Activated CD8-positive, alpha-beta memory T cell treated with anti-CD3 and anti-CD28 coated beads, Interleukin-2, amount 10 ng/mL, durations not matched to agents 7 days and 5 days (primary cell): ENCODE measurements around the gene BEST3. TPM values are rescaled to one million over a fixed set of nuclear protein-coding genes. Genes with fewer than 3 reads are reported as not detected.
"Not testable (repeated sequence)": the region's sequence is repeated elsewhere in the genome, so short reads cannot be mapped to it uniquely, and the experiment has no call there.

Experiments
- ATAC-seq: fragments of 150-1000 bp; cut with Tn5 transposase; one replicate; pipeline ENCODE4 v1.10.0; 2021; ENCODE audit warnings: moderate library complexity
- CTCF ChIA-PET: fragments of 350-600 bp; sonication (Branson Sonifier 250); formaldehyde crosslinking; loops from one replicate; lab custom pipeline; 2021; ENCODE audit warnings: antibody characterized with exemption; lab: Charles Lee
- DNase-seq: peaks from one replicate; pipeline ENCODE4 v3.0.0-alpha.2; 2020
- H3K27ac Mint-ChIP-seq: one replicate; pipeline ENCODE4 v1.8.0; 2021; ENCODE audit warnings: mild to moderate bottlenecking, mixed read lengths
- H3K27me3 Mint-ChIP-seq: one replicate; pipeline ENCODE4 v1.8.0; 2021; ENCODE audit warnings: mixed read lengths
- H3K36me3 Mint-ChIP-seq: one replicate; pipeline ENCODE4 v1.8.0; 2021; ENCODE audit warnings: mild to moderate bottlenecking, mixed read lengths
- H3K4me1 Mint-ChIP-seq: one replicate; pipeline ENCODE4 v1.8.0; 2021; ENCODE audit warnings: mixed read lengths
- H3K4me3 Mint-ChIP-seq: one replicate; pipeline ENCODE4 v1.8.0; 2021; ENCODE audit warnings: mild to moderate bottlenecking, moderate library complexity, mixed read lengths
- H3K9me3 Mint-ChIP-seq: one replicate; pipeline ENCODE4 v1.8.0; 2022; ENCODE audit warnings: low read depth, mixed read lengths
- total RNA-seq, 2 experiments: library from RNA; stranded (reverse); gene quantifications; one replicate each; pipeline ENCODE4 v1.2.3, GENCODE V29; 2021

Gene BEST3
- total RNA-seq, 2 experiments from 2014 or later: not detected

DNA sequence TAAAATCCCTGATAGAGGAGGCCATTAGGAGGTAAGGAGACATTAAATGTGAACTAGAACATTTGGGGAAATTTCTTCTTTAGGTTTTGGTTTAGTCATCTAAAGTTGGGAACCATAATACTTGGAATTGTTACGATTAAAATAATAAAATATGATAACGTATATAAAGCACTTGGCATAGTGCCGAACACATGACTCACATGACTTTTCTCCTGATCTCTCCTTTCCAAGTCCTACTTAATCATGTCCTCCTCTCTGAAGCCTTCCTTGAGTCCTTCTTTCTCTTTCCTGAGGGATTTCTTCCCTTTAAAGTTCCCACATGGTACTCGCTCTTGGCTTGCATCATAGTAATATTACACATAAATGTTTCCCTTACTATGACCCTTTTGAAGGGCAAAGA, 20.0 kb downstream of the BEST3 start:
- Mint-ChIP-seq H3K9me3 (no peaks in the 10 kb centered on the region), H3K36me3 (no peaks in the 10 kb centered on the region), H3K4me3 (no peak overlapping the region), H3K4me1 (no peaks in the 10 kb centered on the region), H3K27ac (no peak overlapping the region), H3K27me3 (peaks cover 9% of the 10 kb centered on the region)
- CTCF ChIA-PET: no interaction called here
- DNase-seq (no peak), ATAC-seq (no peak)

DNA sequence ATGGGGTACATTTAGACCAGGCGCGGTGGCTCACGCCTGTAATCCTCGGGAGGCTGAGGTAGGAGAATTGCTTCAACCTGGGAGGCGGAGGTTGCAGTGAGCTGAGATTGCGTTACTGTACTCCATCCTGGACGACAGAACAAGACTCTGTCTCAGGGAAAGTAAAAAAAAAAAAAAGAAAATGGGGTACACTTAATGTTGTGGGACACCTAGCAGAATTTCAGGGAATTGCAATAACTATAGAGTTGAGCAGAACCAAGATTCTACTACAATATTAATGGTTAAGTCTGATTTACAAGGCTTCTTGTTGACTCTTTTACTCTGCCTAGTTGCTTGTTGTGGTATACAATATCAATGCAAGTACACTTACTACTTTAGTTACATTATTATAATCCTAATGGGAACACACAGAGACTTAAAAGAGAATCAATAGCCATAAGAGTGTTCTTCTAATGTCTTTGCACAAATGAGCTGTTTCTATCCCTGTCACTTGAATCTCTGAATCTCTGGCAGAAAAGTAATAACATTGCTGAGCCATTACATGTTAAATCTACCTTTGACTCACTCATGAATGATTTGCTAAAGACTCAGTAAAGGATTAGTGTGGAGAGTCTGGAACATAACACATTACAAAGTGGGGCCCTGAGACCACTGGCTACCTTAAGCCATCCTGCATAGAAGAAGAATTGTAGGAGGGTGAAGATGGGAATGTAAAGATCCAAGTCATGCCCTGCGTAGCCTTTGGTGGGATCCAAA, 22.7 kb downstream of the BEST3 start:
- Mint-ChIP-seq H3K9me3 (no peaks in the 10 kb centered on the region), H3K4me3 (no peak overlapping the region), H3K27me3 (peaks cover 4% of the 10 kb centered on the region), H3K36me3 (no peaks in the 10 kb centered on the region), H3K4me1 (no peaks in the 10 kb centered on the region), H3K27ac (no peak overlapping the region)
- CTCF ChIA-PET: no interaction called here
- ATAC-seq (no peak), DNase-seq (no peak)

DNA sequence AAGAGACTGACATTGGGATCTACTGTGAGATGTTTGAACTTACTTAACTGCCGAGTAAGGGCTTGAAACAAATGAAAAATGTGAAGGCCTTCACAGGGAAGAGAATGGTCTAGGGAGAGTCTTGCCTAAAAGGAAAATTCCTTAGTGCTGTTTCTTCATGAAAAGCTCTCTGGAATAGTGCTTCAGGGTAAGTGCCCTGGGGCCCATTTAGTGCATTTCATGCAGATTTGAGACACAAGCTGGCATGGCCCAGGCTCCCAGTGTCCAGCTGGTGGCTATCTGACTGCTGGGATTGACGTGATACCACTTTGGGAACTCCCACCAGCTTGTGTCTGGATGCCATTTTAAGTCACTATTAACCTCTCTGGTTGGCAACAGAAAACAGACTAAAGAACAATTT, 26.9 kb downstream of the BEST3 start:
- CTCF ChIA-PET: no interaction called here

DNA sequence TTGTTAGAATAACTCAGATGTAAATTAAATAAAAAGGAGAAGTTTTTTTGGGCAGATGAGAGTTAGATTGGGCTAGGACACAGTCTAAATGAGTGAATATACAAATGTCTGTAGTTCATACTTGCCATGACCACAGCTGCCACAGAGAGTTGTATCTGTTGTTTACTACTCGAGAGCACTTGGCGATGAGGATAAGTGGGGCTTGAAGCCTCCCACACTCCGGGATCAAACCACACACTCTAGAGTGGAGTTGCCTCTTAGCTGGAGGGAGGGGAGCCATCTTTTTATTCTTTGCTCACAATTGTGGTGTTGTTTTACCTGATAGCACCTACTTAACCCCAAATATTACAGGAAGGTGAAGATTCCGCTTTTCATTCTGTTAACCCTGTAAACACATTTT, 27.5 kb downstream of the BEST3 start:
- ATAC-seq: no peak
- no peak overlapping the region for H3K27ac Mint-ChIP-seq
- CTCF ChIA-PET: no interaction called here

More for the DNA sequence above, 26.9 kb downstream of the BEST3 start:
- Mint-ChIP-seq H3K4me1 (no peaks in the 10 kb centered on the region), H3K27ac (no peak overlapping the region), H3K27me3 (peaks cover 11% of the 10 kb centered on the region), H3K9me3 (no peaks in the 10 kb centered on the region), H3K4me3 (no peak overlapping the region), H3K36me3 (no peaks in the 10 kb centered on the region)
- DNase-seq: no peak
- no peak for ATAC-seq

DNA sequence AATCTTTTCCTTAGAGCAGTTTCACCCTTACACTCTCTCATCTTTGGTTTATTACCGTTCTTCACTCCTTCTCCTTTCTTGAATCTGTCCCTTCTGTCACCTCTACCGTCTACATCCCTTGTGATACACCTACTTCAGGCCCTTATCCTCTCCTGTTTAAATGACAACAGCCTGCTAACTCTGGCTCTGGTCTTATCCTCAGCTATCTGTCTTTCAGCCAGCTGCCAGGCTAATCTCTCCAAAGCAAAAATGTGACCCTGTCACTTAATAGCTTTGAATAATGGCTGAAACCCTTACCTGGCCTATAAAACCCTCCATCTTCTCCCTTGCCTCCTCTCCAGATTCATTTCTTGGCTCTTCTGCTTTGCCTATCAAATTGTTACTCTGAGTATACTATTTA, 32.3 kb downstream of the BEST3 start:
- peaks cover 23% of the 10 kb centered on the region for H3K27me3 Mint-ChIP-seq
- H3K36me3 Mint-ChIP-seq: no peaks in the 10 kb centered on the region
- H3K4me3 Mint-ChIP-seq: no peak overlapping the region
- DNase-seq (no peak), ATAC-seq (no peak)
- CTCF ChIA-PET: interaction anchor here (1.6 kb wide), 1 partner anchor 28 kb away, joined by 5 read pairs; no protein-coding TSS in a partner anchor
- H3K27ac Mint-ChIP-seq: no peak overlapping the region
- H3K9me3 Mint-ChIP-seq: no peaks in the 10 kb centered on the region
- no peaks in the 10 kb centered on the region for H3K4me1 Mint-ChIP-seq

More for the DNA sequence above, 27.5 kb downstream of the BEST3 start:
- Mint-ChIP-seq H3K9me3 (no peaks in the 10 kb centered on the region), H3K4me1 (no peaks in the 10 kb centered on the region), H3K27me3 (peaks cover 11% of the 10 kb centered on the region), H3K36me3 (no peaks in the 10 kb centered on the region), H3K4me3 (no peak overlapping the region)
- no peak for DNase-seq

DNA sequence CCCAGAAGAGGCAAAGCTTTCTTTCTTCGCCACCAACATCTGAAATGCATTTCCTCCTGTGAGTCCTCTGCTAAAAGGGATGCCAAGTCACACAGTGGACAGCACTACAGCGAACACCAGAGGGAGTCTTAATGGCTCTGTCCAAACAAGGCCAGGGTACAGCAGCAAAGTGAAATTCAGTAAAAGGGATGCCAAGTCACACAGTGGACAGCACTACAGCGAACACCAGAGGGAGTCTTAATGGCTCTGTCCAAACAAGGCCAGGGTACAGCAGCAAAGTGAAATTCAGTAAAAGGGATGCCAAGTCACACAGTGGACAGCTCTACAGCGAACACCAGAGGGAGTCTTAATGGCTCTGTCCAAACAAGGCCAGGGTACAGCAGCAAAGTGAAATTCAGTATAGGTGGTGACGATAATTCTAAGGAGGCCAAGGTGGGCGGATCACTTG, 34.1 kb downstream of the BEST3 start:
- H3K4me1 Mint-ChIP-seq, H3K9me3 Mint-ChIP-seq, DNase-seq, H3K4me3 Mint-ChIP-seq, CTCF ChIA-PET, H3K27ac Mint-ChIP-seq, ATAC-seq, H3K36me3 Mint-ChIP-seq: not testable (repeated sequence)
- peaks cover 31% of the 10 kb centered on the region for H3K27me3 Mint-ChIP-seq

DNA sequence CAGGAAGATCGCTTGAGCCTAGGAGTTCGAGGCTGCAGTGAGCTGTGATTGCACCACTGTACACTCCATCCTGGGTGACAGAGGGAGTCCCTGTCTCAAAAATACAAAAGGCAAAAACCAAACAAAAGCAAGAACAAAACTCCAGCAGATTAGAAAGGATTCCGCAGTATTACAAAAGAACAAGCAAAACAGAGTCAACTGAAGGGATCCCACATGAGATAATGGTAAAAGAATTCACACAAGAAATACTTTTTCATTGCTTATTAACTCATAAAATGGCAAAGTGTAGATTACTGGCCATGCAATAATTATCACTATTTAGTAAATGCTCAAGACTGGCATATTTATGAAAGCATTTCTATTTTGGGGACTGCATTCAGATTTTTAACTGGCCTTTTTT, 35.4 kb downstream of the BEST3 start:
- H3K4me1 Mint-ChIP-seq: no peaks in the 10 kb centered on the region
- CTCF ChIA-PET: no interaction called here
- ATAC-seq (no peak), DNase-seq (no peak)
- no peaks in the 10 kb centered on the region for H3K9me3 Mint-ChIP-seq
- H3K36me3 Mint-ChIP-seq: no peaks in the 10 kb centered on the region
- no peak overlapping the region for H3K4me3 Mint-ChIP-seq
- peaks cover 31% of the 10 kb centered on the region for H3K27me3 Mint-ChIP-seq
- no peak overlapping the region for H3K27ac Mint-ChIP-seq

DNA sequence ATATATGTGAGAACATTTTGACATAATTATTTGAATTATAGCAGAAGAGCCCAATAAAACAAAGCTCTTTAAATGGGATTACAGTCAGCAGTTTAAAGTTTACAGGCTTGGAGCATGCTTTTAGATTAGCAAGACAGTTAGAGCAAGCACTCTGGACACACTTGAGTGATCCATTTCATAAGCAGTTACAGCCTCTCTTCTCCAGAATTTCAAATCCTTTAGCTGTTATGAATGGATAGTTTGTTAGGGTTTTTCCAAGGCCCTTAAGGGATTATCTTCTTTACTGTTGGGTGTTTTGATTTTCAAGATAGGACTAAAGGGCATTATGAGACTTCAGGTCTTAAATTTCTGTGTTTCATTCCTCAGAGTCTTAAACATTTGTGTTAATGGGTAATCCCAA, 36.3 kb downstream of the BEST3 start:
- Mint-ChIP-seq H3K9me3 (no peaks in the 10 kb centered on the region), H3K36me3 (no peaks in the 10 kb centered on the region), H3K4me1 (no peaks in the 10 kb centered on the region), H3K27me3 (peaks cover 31% of the 10 kb centered on the region), H3K27ac (no peak overlapping the region), H3K4me3 (no peak overlapping the region)
- ATAC-seq: no peak
- CTCF ChIA-PET: no interaction called here
- no peak for DNase-seq

DNA sequence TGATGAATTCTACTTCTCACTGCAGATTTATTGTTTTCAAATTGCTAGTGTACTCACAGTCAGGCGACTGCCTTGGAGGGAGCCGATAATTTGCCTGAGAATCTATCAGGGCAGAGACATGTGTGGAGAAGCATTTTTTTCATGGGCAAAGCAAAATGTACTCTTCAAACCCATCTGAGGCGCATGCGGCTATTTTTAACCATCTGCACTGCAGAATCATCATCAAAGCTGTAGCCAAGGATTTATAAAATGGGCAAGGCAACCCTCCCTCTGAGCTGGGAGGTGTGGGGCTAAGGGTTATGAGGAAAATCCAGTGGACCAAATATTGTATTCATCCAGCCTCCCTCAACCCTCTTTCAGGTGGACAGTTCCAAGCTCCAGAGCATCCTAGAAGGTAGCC, 37.7 kb downstream of the BEST3 start:
- no peak overlapping the region for H3K4me3 Mint-ChIP-seq
- H3K36me3 Mint-ChIP-seq: no peaks in the 10 kb centered on the region
- ATAC-seq (no peak), DNase-seq (no peak)
- H3K9me3 Mint-ChIP-seq: no peaks in the 10 kb centered on the region
- no peaks in the 10 kb centered on the region for H3K4me1 Mint-ChIP-seq
- H3K27ac Mint-ChIP-seq: no peak overlapping the region
- CTCF ChIA-PET: interaction anchor here (1.9 kb wide), 1 partner anchor 22 kb away, joined by 5 read pairs; no protein-coding TSS in a partner anchor
- H3K27me3 Mint-ChIP-seq: peaks cover 29% of the 10 kb centered on the region

DNA sequence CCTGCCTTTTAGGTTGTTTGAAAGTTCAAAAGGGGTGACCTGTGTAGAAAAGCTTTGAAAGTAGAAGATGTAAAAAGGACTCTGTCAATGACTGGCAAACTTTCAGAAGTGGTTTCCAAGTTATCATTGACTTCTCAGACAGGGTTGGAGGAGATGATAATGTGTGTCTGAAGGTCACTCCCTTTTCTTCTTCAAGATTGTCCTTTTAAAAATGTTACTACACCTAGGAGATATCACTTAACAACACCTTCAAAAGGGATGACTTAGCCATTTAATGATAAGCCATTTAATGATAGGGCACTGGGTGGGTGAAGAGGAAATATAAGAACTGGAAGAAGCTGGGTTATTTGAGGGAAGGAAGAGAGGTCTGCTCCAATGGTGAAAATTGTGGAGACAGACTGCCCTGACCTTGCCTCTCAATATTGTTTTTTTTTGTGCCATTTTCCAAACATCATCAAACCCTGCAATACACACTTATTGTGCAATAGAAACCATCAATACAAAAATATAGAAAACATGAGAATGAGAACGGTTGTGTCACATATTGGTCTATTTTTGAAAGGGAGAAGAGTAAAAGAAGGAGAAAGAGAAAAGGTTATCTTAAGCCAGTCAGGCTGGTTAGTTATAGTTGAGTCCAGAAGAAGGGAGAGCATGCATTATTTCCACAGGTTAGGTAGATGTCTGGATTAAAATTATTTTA, 38.8 kb downstream of the BEST3 start:
- no peak overlapping the region for H3K4me3 Mint-ChIP-seq
- DNase-seq: no peak
- H3K9me3 Mint-ChIP-seq: no peaks in the 10 kb centered on the region
- H3K4me1 Mint-ChIP-seq: no peaks in the 10 kb centered on the region
- no peak overlapping the region for H3K27ac Mint-ChIP-seq
- CTCF ChIA-PET: interaction anchor here (1.2 to 1.9 kb wide), 2 partner anchors 21 to 23 kb away, joined by 3 to 5 read pairs; no protein-coding TSS in a partner anchor
- H3K36me3 Mint-ChIP-seq: no peaks in the 10 kb centered on the region
- ATAC-seq: no peak
- peaks cover 27% of the 10 kb centered on the region for H3K27me3 Mint-ChIP-seq

DNA sequence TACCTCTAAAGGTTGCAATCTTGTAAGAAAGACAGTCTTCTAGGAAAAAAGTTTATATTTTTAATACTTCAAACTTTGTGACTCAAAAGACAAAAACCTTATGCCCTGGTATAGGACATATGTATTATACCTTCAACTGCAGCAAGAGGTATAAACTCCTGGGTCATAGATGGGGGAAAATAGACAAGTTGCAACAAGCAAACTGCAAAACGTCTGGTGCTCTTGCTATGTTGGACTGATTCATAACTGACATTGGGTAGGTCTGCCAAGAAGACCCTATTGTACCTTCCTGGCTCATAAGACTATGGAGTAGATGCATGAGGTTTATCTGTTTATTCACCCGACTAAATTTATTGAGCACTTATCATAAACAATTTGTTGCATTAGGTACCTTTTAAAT, 40.9 kb downstream of the BEST3 start:
- CTCF ChIA-PET: no interaction called here
- no peak for DNase-seq
- Mint-ChIP-seq H3K36me3 (no peaks in the 10 kb centered on the region), H3K27ac (no peak overlapping the region), H3K4me3 (no peak overlapping the region), H3K27me3 (peaks cover 20% of the 10 kb centered on the region), H3K4me1 (no peaks in the 10 kb centered on the region), H3K9me3 (no peaks in the 10 kb centered on the region)
- no peak for ATAC-seq

DNA sequence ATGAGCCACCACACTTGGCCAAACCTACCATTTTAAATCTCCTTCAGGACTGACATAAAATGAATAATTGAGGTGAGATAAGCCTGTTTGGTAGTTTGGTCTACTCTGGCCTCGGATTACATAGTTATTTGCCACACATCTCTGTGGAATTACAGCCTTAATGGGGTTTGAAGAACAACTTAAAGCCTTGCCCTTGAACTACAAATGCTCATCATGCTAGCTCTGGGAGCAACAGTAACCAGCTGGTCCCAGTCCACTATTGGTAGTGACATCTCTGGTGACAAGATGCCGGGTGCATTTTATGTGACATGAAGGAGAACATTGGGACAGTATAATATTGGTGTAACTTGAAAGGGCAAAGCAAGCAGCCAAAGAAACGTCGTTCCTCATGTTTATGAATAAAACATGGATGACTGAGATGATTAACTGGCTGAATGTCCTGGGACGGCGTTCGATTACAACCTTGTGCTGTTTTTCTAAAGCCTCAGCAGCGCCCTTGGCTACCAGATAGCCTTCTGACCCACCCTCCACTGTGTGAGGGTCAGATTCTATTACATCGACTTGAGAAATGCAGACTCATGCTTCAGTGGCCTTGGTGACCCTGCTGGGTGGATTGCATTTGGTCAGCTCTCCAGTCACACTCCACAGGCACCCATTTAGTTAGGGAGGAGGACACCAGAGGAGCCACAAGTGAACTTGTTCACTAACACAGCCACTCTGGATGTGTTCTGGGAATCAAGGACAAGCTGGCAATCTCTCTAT, 41.5 kb downstream of the BEST3 start:
- no peak overlapping the region for H3K4me3 Mint-ChIP-seq
- no peaks in the 10 kb centered on the region for H3K36me3 Mint-ChIP-seq
- H3K27me3 Mint-ChIP-seq: peaks cover 15% of the 10 kb centered on the region
- no peak for DNase-seq
- no peaks in the 10 kb centered on the region for H3K9me3 Mint-ChIP-seq
- CTCF ChIA-PET: no interaction called here
- no peak overlapping the region for H3K27ac Mint-ChIP-seq
- H3K4me1 Mint-ChIP-seq: no peaks in the 10 kb centered on the region
- no peak for ATAC-seq

DNA sequence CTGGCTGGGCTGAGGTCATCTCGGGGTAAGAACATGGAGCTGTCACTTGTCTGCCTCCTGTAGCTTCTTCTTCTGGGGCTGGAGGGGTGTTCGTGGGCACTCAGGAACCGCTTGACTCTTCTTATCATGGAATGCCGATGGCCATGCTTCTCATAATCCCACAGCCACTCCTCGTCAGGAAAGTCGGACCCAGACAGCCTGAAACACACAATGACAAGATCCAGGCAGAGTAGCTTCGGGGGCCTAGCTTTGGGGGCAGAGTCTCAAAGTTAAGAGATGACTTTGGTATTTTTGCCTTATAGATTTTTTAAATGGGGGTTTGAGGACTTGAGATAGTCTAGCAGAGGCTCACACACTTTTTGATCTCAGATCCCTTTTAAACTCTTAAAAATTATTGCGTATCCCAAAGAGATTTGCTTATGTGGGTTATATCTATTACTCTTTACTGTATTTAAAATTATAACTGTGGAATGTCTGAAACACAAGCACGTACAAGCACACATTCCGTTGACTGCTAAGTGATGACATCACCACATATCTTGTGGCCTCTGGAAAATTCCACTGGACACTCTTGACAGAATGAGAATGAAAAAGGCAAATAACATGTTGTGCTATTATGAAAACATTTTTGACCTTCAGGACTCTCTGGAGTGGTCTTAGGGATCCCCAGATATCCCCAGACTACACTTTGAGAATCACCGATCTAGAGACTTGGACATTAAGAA, 43.3 kb downstream of the BEST3 start:
- H3K4me3 Mint-ChIP-seq: no peak overlapping the region
- peaks cover 12% of the 10 kb centered on the region for H3K27me3 Mint-ChIP-seq
- H3K4me1 Mint-ChIP-seq: no peaks in the 10 kb centered on the region
- H3K27ac Mint-ChIP-seq: no peak overlapping the region
- ATAC-seq: no peak
- H3K36me3 Mint-ChIP-seq: no peaks in the 10 kb centered on the region
- CTCF ChIA-PET: interaction anchor here (1.2 kb wide), 1 partner anchor 16 kb away, joined by 3 read pairs; no protein-coding TSS in a partner anchor
- H3K9me3 Mint-ChIP-seq: no peaks in the 10 kb centered on the region
- no peak for DNase-seq
